Heart right ventricle (tissue), 16 donors: ENCODE data around the gene SAMD7. TPM values are rescaled to one million over a fixed set of nuclear protein-coding genes. Genes with fewer than 3 reads are reported as not detected.

Experiments
- ATAC-seq, 8 donors: fragments of 200-7000 bp; cut with Tn5 transposase; one replicate each; pipeline ENCODE4 v1.9.1; 2020; ENCODE audit warnings: mild to moderate bottlenecking in 8 of 8, moderate library complexity in 8 of 8, moderate number of reproducible peaks in 1 of 8
- DNase-seq, 2 donors: peaks; one replicate each; pipeline ENCODE4 v3.0.0-alpha.2; 2020
- H3K27ac ChIP-seq, 10 donors: fragments of 200-600 bp; sonication (generic) in 2 of 10; one replicate each; pipeline versions ENCODE4 v1.5.0 to v1.8.0; 2020 to 2022; ENCODE audit warnings: mild to moderate bottlenecking in 3 of 10
- H3K27me3 ChIP-seq, 7 donors: fragments of 200-600 bp; one replicate each; pipeline ENCODE4 v1.8.0; 2021 to 2022; ENCODE audit warnings: mild to moderate bottlenecking in 2 of 7
- H3K36me3 ChIP-seq, 9 donors: fragments of 200-600 bp; sonication (generic) in 1 of 9; one replicate each; pipeline versions ENCODE4 v1.5.0 to v1.8.0; 2020 to 2022; ENCODE audit warnings: mild to moderate bottlenecking in 2 of 9
- H3K4me1 ChIP-seq, 9 donors: fragments of 200-600 bp; sonication (generic) in 1 of 9; one replicate each; pipeline versions ENCODE4 v1.5.0 to v1.8.0; 2020 to 2022; ENCODE audit warnings: mild to moderate bottlenecking in 4 of 9
- H3K4me3 ChIP-seq, 10 donors: fragments of 200-600 bp; sonication (generic) in 2 of 10; one replicate each; pipeline versions ENCODE4 v1.5.0 to v1.8.0; 2020 to 2022; ENCODE audit warnings: mild to moderate bottlenecking in 7 of 10, moderate library complexity in 2 of 10
- H3K9me3 ChIP-seq, 11 donors: fragments of 200-600 bp in 10 of 11; sonication (generic) in 2 of 11; one replicate each; pipeline versions ENCODE4 v1.5.0 to v1.8.0; 2013 to 2022; ENCODE audit warnings: mild to moderate bottlenecking in 2 of 11, control low read depth in 1 of 11, moderate library complexity in 1 of 11
- WGBS, 2 donors: extraction: QIAGEN DNeasy Blood & Tissue Kit; methylation state at CpG; one replicate each; pipeline ENCODE4 v1.1.7; 2013; ENCODE audit warnings: inconsistent platforms in 1 of 2; 5-methylcytosine and 5-hydroxymethylcytosine counted together
- intact Hi-C, 10 donors: fragments of 100-400 bp; cut with DNase I; formaldehyde crosslinking; loops; one replicate each; pipeline versions ENCODE4 v1.11.1 to v1.14.2; 2022
- long read RNA-seq, 3 donors: library from polyadenylated mRNA; unstranded; transcript quantifications; one replicate each; pipeline ENCODE4 v2.0.0, GENCODE V29; 2020 to 2021
- polyA plus RNA-seq, 2 donors: library from polyadenylated mRNA; stranded (reverse); fragments of 200-250 nt; gene quantifications; one replicate each; pipeline ENCODE4 v1.2.3, GENCODE V29; 2013
- total RNA-seq, 10 donors: library from RNA; stranded (reverse); fragmentation: NEBNext Ultra II Directional in 3 of 10; extraction: Animal tissue kit (Norgen Biotek cat#: 25700) in 3 of 10; gene quantifications; one replicate each; pipeline versions ENCODE4 v1.2.1 to v1.2.4, GENCODE V29; 2021 to 2023
- TF ChIP-seq, protein P1 (sequence below), 9 donors: fragments of 200-600 bp; sonication (generic) in 2 of 9; IDR thresholded peaks; one replicate each; pipeline versions ENCODE4 v1.5.0 to v1.8.0; 2021 to 2022; ENCODE audit warnings: antibody characterized with exemption in 9 of 9, mild to moderate bottlenecking in 5 of 9, moderate library complexity in 1 of 9
- donor health status: Arrhythmogenic right ventricular cardiomyopathy.
- donor health status: ischemic (EF 13 %, LVEDD 7.1; RV severe dilation, severe dysfunction).
- donor health status: healthy with polysubstance abuse.
- donor health status: DM: no; HTN: yes; CAD: no.
- donor health status: DM: no; HTN: no; CAD: no.
- donor health status: ischemic (EF 25% LVEDD 6.9; RV normal size, moderate dysfunction).
- donor health status: ischemic (EF 25% LVEDD 5.7; RV mildly dilated, moderate dysfunction).
- donor health status: healthy.
- donor health status: DM: yes; HTN: yes; CAD: no.
- donor health status: Ischemic cardiomyopathy.
- donor health status: ischemic (EF 35%, LVEDD 5.7; RV mildly dilated, moderate dysfunction).
- donor health status: nonischemic (EF 11% LVEDD 7.7; RV severe dilation, severe dysfunction).
- donor health status: DM: yes; HTN: yes; CAD: no.
- donor health status: PGD.
- donor health status: ischemic (EF 29% LVEDD 5.4; RV normal size, mild dysfunction).
- donor health status: nonischemic (EF 23%, LVEDD 6.1; RV moderate dilation, normal function).

Gene SAMD7, protein sequence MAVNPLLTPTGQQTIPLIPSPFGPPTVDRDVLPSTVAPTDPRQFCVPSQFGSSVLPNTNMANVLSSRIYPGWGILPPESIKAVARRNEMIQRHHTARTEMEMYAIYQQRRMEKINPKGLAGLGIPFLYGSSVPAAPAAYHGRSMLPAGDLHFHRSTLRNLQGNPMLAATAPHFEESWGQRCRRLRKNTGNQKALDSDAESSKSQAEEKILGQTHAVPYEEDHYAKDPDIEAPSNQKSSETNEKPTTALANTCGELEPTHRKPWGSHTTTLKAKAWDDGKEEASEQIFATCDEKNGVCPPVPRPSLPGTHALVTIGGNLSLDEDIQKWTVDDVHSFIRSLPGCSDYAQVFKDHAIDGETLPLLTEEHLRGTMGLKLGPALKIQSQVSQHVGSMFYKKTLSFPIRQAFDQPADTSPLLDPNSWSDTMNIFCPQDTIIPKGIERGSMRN
- total RNA-seq (under 1 TPM in 1 of 10 donors, not detected in 9; 0.17 TPM), polyA plus RNA-seq (not detected)
- long read RNA-seq, donor 1 = 0 reads
- long read RNA-seq, donor 2 = 0 reads
- long read RNA-seq, donor 3 = 0 reads

DNA sequence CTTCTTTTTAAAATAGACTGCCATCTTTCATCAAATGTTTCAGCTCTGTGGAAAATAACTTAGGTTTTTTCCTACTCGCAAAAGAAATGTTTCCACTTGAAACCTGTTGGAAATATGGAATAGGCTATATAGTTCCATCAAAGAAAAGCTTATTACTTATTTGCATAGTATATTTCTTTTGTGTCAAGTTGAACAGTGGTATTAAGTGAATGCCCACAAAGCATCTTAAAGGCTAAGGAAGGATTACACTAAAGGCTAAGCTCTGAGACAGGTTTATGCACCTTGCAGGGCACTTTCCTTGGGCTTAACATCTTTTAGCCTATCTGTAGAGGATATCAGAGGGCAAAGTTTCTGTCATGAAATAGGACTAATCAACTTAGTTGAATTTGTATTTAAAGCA, at the start of gene SAMD7:
TSS of gene SAMD7 (plus strand) at position 301 of the 400 bp plus-strand sequence. CDS start 7,927 bp downstream, outside the sequence.
- WGBS, 2 donors = 97 to 100% methylated on average over 1 of the region's 1 CpG
- Histone ChIP-seq H3K36me3 (no peaks in the 10 kb centered on the region), H3K27me3 (no peaks in the 10 kb centered on the region), H3K27ac (no peak within 1 kb of the TSS), H3K4me1 (peaks cover 0 to 17% (median 5%) of the 10 kb centered on the region in 9 donors), H3K4me3 (no peak within 1 kb of the TSS), H3K9me3 (no peaks in the 10 kb centered on the region)
- TF ChIP-seq, protein P1, sequence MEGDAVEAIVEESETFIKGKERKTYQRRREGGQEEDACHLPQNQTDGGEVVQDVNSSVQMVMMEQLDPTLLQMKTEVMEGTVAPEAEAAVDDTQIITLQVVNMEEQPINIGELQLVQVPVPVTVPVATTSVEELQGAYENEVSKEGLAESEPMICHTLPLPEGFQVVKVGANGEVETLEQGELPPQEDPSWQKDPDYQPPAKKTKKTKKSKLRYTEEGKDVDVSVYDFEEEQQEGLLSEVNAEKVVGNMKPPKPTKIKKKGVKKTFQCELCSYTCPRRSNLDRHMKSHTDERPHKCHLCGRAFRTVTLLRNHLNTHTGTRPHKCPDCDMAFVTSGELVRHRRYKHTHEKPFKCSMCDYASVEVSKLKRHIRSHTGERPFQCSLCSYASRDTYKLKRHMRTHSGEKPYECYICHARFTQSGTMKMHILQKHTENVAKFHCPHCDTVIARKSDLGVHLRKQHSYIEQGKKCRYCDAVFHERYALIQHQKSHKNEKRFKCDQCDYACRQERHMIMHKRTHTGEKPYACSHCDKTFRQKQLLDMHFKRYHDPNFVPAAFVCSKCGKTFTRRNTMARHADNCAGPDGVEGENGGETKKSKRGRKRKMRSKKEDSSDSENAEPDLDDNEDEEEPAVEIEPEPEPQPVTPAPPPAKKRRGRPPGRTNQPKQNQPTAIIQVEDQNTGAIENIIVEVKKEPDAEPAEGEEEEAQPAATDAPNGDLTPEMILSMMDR (IDR thresholded peaks at IDR 0.05) = no peak
- intact Hi-C loops = no loop called here
- DNase-seq (no peak), ATAC-seq (no peak)

DNA sequence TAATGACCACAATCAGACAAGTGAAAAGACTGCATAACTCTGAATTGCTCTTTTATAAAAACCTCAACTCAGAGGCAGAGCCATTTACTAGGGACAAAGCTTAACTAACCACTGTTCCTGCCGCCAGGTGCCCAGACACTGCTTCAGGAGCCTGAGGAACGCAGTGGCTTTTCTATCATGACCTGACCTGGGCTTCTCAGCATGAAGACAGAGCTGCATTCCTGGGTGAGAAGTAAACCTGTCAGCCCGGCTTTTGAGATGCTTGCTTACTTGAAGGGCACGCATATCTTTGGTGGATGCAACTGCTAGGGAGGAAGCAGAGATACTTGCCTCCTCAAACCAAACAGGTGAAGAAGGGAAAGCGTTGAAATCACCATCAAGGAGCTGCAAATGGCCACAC, 49.5 kb upstream of the SAMD7 start:
- Histone ChIP-seq H3K9me3 (no peaks in the 10 kb centered on the region), H3K4me1 (peaks cover 0 to 9% (median 0%) of the 10 kb centered on the region in 9 donors), H3K27ac (no peak overlapping the region), H3K4me3 (no peak overlapping the region), H3K27me3 (peaks cover 0 to 13% (median 0%) of the 10 kb centered on the region in 7 donors), H3K36me3 (no peaks in the 10 kb centered on the region)
- intact Hi-C loops = loop anchor here in 9 of 10 donors (2.0 to 10.0 kb wide), 6 partner anchors 103 to 193 kb away; partner anchors contain the start of genes SEC62 (in 7 of the 9) and GPR160 (in 2 of the 9)
- 69 to 77% methylated on average over 5 of the region's 5 CpGs for WGBS, 2 donors
- ATAC-seq (no peak), DNase-seq (no peak)
- TF ChIP-seq, protein P1 (IDR thresholded peaks at IDR 0.05) = no peak

DNA sequence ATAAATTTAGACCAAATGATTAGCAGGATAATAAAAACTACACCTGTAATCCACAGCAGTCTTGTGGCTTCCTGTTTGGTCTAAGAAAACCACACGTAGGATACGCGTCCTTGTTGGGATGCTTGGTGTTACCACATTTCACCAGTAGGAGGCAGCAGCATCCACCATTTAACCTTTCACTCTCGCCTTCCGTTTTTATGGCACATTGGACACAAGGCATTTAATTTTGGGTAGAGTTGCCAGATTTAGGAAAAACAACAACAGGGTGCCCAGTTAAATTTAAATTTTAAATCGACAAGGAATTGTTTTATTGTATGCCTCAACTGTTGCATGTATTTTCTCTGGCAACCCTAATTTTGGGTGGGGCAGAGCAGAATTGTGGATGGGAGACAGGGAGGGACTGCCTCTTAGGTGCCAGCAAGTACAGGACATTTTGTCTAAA, 47.9 kb upstream of the SAMD7 start:
- Histone ChIP-seq H3K4me3 (no peak overlapping the region), H3K4me1 (peaks cover 0 to 9% (median 0%) of the 10 kb centered on the region in 9 donors), H3K27me3 (peaks cover 0 to 4% (median 0%) of the 10 kb centered on the region in 7 donors), H3K9me3 (no peaks in the 10 kb centered on the region), H3K36me3 (no peaks in the 10 kb centered on the region), H3K27ac (no peak overlapping the region)
- DNase-seq (peak in 1 of 2 donors; percentile 67), ATAC-seq (peak in 7 of 8 donors; percentile 38 to 76 (median 70))
- WGBS, 2 donors = 1 to 2% methylated on average over 6 of the region's 6 CpGs
- intact Hi-C loops = loop anchor here in 9 of 10 donors (1.0 to 10.0 kb wide), 7 partner anchors 101 to 191 kb away; partner anchors contain the start of genes SEC62 (in 8 of the 9) and GPR160 (in 2 of the 9)
- TF ChIP-seq, protein P1 (IDR thresholded peaks at IDR 0.05) = peak; percentile 87 to 96 (median 91)

DNA sequence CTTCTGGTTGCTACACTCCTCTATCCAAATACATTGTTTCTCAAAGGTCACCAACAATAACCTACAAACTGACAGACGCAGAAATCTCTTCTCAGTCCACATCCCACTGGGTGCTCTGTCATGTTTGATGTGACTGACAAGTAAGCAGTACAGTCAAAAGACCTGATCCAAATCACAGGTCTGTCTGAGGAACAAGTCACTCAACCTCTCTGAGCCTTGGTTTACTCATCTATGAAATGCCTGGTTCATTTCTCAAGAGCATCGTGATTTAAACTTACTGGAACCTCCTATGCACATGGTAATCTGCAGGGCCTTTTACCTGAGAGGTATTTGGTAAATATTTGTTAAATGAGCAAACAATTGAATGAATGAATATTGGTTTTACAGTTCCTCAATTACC, 47.1 kb upstream of the SAMD7 start:
- Histone ChIP-seq H3K27me3 (peaks cover 0 to 4% (median 0%) of the 10 kb centered on the region in 7 donors), H3K4me3 (no peak overlapping the region), H3K9me3 (no peaks in the 10 kb centered on the region), H3K36me3 (no peaks in the 10 kb centered on the region), H3K4me1 (peaks cover 0 to 9% (median 0%) of the 10 kb centered on the region in 9 donors), H3K27ac (no peak overlapping the region)
- ATAC-seq = no peak
- DNase-seq = no peak
- WGBS, 2 donors = 93 to 96% methylated on average over 2 of the region's 2 CpGs
- intact Hi-C loops = loop anchor here in 7 of 10 donors (2.0 to 10.0 kb wide), 5 partner anchors 101 to 191 kb away; partner anchors contain the start of genes SEC62 (in 6 of the 7) and GPR160 (in 2 of the 7)
- TF ChIP-seq, protein P1 (IDR thresholded peaks at IDR 0.05) = no peak
